ENCODE measurements around the gene FCGR3A.
A peak's percentile ranks its signal among the peaks of the same experiment; 100 is the strongest.
"Not testable (repeated sequence)": the region's sequence is repeated elsewhere in the genome, so short reads cannot be mapped to it uniquely, and the experiment has no call there.

FCGR3A gene

DNA sequence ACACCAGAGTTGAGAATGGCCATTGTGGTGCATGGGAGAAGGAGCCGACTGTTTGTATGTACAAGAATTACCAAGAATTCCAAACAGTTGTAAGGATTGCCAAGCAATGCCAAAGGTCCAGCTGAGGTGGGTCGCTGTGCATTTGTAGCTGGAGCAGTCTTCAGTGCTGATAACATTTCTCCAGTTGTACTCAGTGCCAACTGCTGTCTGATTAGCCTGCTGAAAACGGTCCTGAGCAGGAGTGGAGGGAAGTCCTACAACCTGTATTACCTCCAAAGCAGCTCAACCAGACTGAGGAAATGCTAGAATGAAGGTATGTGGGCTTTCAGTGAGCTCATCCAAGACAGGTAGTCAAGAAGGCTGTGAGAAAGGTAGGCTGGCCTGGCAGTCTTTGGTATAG is 6.5 kb upstream of the FCGR3A start:
- DNase-seq: not testable (repeated sequence)

DNA sequence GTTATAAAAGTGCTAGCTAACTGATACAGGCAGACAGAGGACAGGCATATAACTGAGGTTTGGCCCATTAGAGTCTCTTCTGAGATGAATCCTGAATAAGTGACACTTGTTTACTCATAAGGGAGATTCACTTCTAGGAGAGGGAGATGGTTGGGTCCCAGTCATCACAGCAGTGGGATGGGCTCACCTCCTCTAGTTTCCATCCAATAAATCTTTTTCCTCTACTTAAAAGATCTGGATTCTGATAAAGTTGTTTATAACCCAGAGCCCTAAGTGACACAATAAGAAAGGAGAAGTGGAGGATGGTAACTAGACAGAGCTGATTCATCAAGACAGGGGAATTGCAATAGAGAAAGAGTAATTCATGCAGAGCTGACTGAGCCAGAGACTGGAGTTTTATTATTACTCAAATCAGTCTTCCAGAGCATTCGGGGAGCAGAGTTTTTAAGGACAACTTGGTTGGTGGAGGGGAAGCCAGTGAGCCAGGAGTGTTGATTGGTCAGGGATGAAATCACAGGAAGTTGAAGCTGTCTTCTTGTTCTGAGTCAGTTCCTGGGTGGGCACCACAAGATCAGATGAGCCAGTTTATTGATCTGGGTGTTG is 5.3 kb upstream of the FCGR3A start:
- not testable (repeated sequence) for DNase-seq

DNA sequence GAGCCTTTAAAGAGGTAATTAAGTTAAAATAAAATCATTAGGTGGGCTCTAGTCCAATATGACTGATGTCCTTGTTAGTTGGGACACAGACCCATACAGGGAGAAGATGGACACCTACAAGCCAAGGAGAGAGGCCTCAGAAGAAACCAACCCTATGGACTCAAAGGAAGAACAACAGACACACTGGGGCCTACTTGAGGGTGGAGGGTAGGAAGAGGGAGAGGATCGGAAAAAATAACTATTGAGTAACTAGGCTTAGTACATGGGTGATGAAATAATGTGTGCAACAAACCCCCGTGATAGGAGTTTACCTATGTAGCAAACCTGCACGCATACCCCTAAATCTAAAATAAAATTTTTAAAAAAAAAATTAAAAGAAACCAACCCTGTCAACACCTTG is 4.7 kb upstream of the FCGR3A start:
- not testable (repeated sequence) for DNase-seq

DNA sequence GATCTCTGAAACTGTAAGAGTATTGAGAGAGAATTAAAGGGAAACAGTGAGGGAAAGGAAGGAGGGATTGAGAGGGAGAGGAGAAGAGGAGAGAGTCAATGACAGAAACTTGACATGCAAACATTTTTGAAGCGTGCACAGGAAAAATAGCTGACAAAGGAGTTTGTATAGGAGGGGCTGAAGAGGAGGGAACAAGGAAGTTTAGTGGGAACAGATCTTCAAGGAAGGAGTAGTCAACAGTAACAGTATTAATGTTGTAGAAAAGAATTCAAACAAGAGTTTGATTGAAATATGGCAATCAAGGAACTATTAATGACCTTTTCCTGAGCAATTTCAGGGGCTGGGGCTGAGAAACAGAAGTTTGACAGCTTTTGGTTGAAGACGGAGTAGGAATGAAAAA is 4.0 kb upstream of the FCGR3A start:
- not testable (repeated sequence) for DNase-seq

DNA sequence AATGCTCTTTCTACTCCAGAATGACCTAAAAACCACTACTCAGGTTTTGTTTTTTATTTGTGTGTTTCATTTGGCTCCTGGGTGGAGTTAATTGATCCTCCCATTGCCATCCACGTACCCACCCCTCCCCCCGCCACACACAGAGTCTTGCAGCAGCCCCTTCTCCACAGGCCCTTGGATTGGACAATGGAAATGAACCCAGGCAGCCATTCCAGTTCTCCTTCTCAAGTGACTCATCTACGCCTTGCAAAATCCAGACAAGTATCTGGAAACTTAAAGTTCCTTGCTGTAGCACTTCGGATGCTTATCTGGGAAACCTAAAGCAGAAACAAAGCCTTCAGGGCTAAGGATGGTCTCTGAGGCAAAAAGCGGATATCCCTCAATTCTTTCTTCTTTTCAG is 1.3 kb upstream of the FCGR3A start:
- DNase-seq: not testable (repeated sequence)

- not testable (repeated sequence) for DNase-seq
Measured at GRCh38 chr1:161548749-161549406, 740 bp downstream of the FCGR3A start.

DNA sequence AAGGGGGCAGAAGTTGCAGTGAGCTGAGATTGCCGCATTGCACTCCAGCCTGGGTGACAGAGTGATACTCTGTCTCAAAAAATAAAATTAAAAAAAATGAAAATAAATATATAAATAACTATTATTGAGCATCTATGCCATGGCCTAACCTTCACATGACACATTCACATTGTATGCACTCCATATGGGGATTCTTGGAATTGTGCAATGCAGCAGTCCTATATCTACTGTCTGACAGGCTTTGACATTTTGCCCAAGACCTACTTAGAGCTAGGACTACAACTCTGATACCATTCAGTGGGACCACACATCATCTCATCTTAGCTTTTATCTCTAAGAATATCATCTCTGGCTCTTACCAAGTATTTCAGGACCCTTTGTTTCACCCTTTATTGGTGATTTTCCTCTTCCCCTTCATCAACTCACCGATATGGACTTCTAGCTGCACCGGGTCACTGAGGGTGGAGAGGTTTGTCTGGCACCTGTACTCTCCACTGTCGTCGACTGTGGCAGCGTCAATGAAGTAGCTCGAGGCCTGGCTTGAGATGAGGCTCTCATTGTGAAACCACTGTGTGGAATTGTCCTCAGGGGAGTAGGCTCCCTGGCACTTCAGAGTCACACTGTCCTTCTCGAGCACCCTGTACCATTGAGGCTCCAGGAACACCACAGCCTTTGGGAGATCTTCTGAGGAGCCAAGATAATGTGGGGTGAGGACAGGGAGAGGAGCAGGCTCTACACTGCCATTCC is 1.4 kb downstream of the FCGR3A start:
- DNase-seq: not testable (repeated sequence)

- DNase-seq: not testable (repeated sequence)
Measured at GRCh38 chr1:161545005-161545731, 4.5 kb downstream of the FCGR3A start.

GRCh38 chr1:161543125-161543524 is 6.5 kb downstream of the FCGR3A start:
- not testable (repeated sequence) for DNase-seq

- DNase-seq: peak; percentile 21
Measured at GRCh38 chr1:161542091-161542559, 7.5 kb downstream of the FCGR3A start.

DNA sequence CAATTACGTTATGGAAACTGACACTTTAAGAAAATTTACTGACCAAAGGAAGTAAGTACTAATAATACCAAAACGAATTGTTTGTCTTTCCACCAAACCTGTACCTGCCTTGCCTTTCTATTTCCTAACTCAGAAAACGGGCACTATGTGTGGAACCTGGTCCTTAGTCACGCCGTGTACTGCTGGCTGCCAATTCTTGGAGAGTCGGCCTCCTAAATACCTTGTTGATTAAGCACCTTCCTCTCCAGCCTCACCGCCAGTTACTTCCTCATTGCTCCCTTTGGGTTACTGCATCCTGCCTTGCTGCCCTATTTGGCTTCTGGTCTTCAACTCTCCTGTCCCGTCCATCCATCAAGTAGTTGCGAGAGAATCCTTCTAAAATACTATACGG is 9.1 kb downstream of the FCGR3A start:
- DNase-seq: not testable (repeated sequence)

DNA sequence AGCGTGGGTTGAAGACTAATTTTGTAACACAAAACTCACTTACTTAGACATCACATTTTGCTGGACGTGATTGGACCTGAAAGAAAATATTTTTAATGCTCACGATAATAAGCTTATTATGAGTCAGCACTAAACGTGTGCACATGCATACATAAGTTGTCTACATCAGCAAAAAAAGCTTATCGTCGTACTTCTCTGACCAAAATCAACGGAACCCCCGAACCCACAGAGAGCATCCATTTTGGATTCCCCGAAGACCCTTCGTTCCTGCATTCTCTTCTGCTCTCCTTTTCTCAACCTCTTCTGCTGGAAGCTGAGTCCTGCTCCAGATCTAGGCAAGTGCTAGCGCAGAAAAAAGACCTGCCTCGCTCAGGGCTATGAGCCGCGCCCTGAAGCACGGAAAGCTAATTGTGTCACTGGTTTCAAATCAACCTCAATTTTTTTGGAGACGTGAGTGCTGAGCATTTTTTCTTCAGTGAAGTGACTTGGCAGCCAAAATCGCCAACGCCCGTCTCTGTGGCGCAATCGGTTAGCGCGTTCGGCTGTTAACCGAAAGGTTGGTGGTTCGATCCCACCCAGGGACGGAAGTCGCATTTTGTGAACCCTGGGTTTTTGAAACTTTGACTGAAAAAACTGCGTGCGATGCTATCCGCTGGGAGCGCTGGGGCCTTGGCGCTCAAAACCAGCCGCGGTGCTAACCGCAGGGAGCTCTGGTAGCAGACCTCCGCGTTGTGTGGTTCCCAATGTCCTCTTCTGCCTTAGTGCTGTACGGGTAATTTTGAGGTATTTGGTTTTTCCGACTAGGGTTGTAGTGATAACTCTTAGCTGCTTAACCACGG is 9.7 kb downstream of the FCGR3A start:
- peak; percentile 94 for DNase-seq

- DNase-seq: not testable (repeated sequence)
Measured at GRCh38 chr1:161538925-161539479, 10.6 kb downstream of the FCGR3A start.

DNA sequence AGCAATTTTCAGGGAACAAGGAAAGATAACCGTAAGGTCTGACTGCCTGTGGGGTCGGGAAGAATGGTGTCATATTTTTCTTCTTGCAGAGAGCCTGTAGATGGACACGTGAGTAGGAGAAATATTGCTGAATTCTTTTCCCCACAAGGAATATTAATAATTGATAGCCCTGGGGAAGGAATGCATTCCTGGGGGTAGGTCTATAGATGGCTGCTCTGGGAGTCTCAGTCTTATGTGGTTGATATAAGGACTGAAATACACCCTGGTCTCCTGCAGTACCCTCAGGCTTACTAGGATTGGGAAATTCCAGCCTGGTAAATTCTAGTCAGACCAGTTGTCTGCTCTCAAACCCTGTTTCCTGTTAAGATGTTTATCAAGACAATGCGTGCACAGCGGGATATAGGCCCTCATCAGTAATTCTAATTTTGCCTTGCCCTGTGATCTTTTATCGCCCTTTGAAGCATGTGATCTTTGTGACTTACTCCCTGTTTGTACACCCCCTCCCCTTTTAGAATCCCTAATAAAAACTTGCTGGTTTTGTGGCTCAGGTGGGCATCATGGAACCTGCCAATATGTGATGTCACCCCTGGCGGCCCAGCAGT is 12.4 kb downstream of the FCGR3A start:
- DNase-seq: not testable (repeated sequence)

- DNase-seq: not testable (repeated sequence)
Measured at GRCh38 chr1:161532644-161533567, 16.7 kb downstream of the FCGR3A start.

- DNase-seq: no peak
Measured at GRCh38 chr1:161531986-161532643, 17.5 kb downstream of the FCGR3A start.

DNA sequence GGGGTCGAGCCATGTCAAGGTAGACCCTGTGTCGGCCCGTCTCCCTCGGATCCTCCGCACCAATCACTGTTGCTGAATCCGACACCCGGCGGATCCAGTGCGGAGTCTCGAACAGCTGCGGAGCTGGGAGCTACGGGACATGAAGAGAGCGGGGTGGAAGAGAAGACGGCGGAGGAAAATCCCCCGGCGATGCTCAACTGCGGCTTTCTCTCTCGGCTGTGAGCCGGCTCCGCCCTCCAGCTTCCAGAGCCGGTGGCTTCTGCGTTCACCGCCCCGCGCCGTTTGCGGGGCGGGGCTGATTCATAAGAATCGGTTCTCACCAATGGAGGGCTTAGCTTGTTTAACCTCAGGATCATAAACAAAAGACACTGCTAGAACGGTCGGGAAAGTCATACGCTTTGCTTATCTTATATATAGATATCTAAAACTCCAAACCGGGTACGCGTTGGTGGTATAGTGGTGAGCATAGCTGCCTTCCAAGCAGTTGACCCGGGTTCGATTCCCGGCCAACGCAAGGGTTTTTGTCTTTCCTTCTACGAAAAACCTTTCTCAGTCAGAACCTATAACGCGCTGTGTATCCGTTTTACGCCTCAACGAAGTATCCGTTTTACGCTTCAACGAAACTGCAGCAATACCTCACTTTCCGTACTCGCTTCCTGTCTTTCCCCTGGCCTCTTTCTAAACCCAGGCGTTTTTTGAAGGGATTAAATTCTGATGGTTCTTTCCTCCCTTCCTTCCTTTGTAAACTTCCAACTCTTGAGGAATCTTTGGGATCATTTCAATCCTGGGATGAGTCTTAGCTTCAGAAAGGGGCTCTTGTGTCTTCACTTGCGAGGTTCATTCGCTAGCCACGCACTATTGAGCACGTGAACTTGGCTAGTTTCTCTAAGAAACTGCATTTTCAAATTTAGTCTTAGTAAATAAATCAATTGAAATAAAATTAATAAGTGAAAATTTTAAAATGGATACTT is 18.7 kb downstream of the FCGR3A start:
- peak; percentile 87 for DNase-seq

DNA sequence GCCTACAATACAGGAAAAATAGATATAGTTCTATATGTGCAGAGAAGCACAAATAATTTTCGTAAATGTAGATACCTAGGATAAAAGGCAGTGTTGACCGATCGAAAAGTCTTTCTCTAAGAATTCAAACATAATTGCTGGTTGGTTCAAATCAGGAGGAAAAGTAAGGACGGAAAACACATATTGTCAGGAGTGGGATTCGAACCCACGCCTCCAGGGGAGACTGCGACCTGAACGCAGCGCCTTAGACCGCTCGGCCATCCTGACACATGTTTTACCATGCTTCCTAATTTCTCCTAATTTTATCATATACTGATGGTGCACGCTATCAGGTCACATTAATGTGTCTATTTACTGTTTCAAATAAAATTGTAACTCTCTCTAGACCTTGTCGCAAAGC is 19.5 kb downstream of the FCGR3A start:
- peak; percentile 62 for DNase-seq

Data from KG1 (cell line).